Lung (tissue), 12 donors: Measurements from ENCODE around the gene SH2D7. TPM values are rescaled to one million over a fixed set of nuclear protein-coding genes. Genes with fewer than 3 reads are reported as not detected.

Experiments used
- ATAC-seq: fragments of 200-7000 bp; cut with Tn5 transposase; one replicate; pipeline ENCODE4 v1.9.1; 2020; ENCODE audit warnings: moderate number of reproducible peaks; ENCODE audit not compliant: insufficient read depth, low FRiP score
- DNase-seq, 3 donors: peaks; one replicate each; pipeline ENCODE4 v3.0.0-alpha.2; 2013 to 2017
- H3K27ac ChIP-seq, 2 donors: one replicate each; pipeline ENCODE4 v1.5.1; 2013; ENCODE audit warnings: mild to moderate bottlenecking in 2 of 2, moderate library complexity in 2 of 2, control low read depth in 1 of 2, inconsistent platforms in 1 of 2, low read depth in 1 of 2, low read length in 1 of 2
- H3K27me3 ChIP-seq, 3 donors: one replicate each; pipeline ENCODE4 v1.5.1; 2013; ENCODE audit warnings: low read length in 2 of 3; ENCODE audit not compliant: control insufficient read depth in 3 of 3, insufficient read depth in 3 of 3
- H3K36me3 ChIP-seq, 4 donors: one replicate each; pipeline ENCODE4 v1.5.1; 2013; ENCODE audit warnings: low read length in 4 of 4, mild to moderate bottlenecking in 1 of 4, moderate library complexity in 1 of 4; ENCODE audit not compliant: control insufficient read depth in 4 of 4, insufficient read depth in 4 of 4
- H3K4me1 ChIP-seq, 5 donors: one replicate each; pipeline ENCODE4 v1.5.1; 2013; ENCODE audit warnings: low read length in 5 of 5, mild to moderate bottlenecking in 2 of 5, moderate library complexity in 1 of 5; ENCODE audit not compliant: control insufficient read depth in 5 of 5, insufficient read depth in 5 of 5
- H3K4me3 ChIP-seq: one replicate; pipeline ENCODE4 v1.5.1; 2013; ENCODE audit warnings: mild to moderate bottlenecking, control low read depth, moderate library complexity
- H3K9ac ChIP-seq, 2 donors: one replicate each; pipeline ENCODE4 v1.5.1; 2013; ENCODE audit warnings: low read length in 2 of 2, control low read depth in 1 of 2; ENCODE audit not compliant: insufficient read depth in 1 of 2
- H3K9me3 ChIP-seq, 4 donors: one replicate each; pipeline ENCODE4 v1.5.1; 2013; ENCODE audit warnings: low read length in 3 of 4, mild to moderate bottlenecking in 1 of 4, moderate library complexity in 1 of 4; ENCODE audit not compliant: control insufficient read depth in 4 of 4, insufficient read depth in 3 of 4
- WGBS, 2 donors: extraction: QIAGEN DNeasy Blood & Tissue Kit; methylation state at CpG; one replicate each; pipeline ENCODE4 v1.1.7; 2013; 5-methylcytosine and 5-hydroxymethylcytosine counted together
- polyA plus RNA-seq, 2 donors: library from polyadenylated mRNA; stranded (reverse); fragments of 200-250 nt; gene quantifications; one replicate each; pipeline ENCODE4 v1.2.1, GENCODE V29; 2013
- total RNA-seq, 2 donors: library from RNA; depleted of rRNA in 1 of 2; stranded (reverse); fragments of >200 nt in 1 of 2; gene quantifications; one replicate each; pipeline ENCODE4 v1.2.1, GENCODE V29; 2014 to 2021
- TF ChIP-seq, protein P1 (sequence below): IDR thresholded peaks from 2 replicates; pipeline ENCODE4 v1.5.1; 2012; ENCODE audit warnings: mild to moderate bottlenecking; ENCODE audit errors: control extremely low read depth, extremely low read depth
- donor health status: control.
- donor health status: control.
- donor health status: Bipolar disorder and iron deficiency.
- donor health status: healthy.
- donor health status: DM: yes; HTN: yes; CAD: no.

Gene SH2D7
- total and polyA plus RNA-seq, 4 donors = 0.04 to 0.25 TPM; not detected in 2

DNA sequence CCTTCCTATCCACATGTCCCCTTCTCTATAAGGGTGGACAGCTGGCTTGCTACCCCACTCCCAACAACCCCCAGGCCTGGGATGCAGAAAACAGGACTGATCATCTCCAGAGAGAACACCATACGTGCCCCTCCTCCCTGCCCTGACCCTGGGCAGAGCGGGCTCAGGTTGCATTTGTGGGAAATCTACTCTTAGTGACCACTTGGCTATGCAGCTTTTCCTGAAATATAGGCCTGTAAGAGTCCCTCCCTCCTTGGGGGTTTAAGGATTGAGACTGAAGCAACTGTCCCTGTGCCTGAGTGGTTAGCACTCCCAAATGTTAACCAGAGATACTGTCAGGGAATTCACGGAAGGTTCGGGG is 11.7 kb downstream of the SH2D7 start:
- Histone ChIP-seq H3K4me1 (peaks cover 0 to 6% (median 4%) of the 10 kb centered on the region in 5 donors), H3K27me3 (no peaks in the 10 kb centered on the region), H3K9ac (no peak overlapping the region), H3K9me3 (no peaks in the 10 kb centered on the region), H3K27ac (no peak overlapping the region), H3K36me3 (peaks cover 0 to 5% (median 0%) of the 10 kb centered on the region in 4 donors), H3K4me3 (no peak overlapping the region)
- ATAC-seq = no peak
- no peak for DNase-seq
- WGBS, 2 donors = 81 to 84% methylated on average over 4 of the region's 4 CpGs
- TF ChIP-seq, protein P1, sequence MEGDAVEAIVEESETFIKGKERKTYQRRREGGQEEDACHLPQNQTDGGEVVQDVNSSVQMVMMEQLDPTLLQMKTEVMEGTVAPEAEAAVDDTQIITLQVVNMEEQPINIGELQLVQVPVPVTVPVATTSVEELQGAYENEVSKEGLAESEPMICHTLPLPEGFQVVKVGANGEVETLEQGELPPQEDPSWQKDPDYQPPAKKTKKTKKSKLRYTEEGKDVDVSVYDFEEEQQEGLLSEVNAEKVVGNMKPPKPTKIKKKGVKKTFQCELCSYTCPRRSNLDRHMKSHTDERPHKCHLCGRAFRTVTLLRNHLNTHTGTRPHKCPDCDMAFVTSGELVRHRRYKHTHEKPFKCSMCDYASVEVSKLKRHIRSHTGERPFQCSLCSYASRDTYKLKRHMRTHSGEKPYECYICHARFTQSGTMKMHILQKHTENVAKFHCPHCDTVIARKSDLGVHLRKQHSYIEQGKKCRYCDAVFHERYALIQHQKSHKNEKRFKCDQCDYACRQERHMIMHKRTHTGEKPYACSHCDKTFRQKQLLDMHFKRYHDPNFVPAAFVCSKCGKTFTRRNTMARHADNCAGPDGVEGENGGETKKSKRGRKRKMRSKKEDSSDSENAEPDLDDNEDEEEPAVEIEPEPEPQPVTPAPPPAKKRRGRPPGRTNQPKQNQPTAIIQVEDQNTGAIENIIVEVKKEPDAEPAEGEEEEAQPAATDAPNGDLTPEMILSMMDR = no peak

DNA sequence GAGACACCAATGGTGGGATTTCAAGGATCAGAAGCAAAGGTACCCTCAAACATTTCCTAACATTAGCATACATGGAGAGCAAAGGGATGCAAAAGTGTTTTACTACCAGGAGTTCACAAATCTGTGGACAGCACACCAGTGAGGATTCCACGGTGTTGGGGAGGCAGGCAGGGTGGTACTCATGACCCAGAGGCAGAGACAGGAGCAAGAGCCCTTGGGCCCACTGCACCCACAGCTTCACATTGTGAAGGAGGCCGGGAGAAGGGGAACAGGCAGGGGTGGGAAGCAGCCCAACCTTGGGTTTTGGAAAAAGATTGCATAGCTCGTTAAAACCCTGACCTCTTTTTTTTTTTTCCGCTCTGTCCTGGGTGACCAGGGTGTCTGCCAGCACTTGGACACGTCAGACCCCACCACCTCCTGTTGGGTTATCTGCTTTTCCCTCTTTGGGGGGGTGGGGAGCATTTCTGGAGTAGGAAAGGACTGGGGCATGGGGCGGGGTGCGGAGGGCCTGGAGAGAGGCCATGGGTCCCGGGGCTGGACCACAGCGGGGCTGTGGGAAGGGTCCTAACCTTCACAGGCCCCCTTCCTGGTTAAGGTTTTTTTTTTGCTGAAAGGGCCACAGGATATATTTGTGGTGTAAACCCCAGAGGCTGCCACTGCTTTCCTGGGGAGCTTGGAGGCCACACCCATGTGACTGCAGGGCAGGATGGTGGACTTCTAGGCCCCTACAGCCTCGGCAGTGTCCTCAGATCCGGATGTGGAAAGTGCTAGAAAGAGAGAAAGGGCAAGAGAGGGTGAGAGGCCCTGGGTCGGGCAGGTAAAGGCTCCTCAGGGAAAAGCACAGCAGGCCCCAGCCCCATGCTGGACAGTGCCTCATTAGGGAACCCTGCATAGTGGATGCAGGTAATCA is 12.5 kb downstream of the SH2D7 start:
- Histone ChIP-seq H3K27me3 (no peaks in the 10 kb centered on the region), H3K36me3 (peaks cover 0 to 5% (median 0%) of the 10 kb centered on the region in 4 donors), H3K4me3 (no peak overlapping the region), H3K9me3 (no peaks in the 10 kb centered on the region), H3K27ac (no peak overlapping the region), H3K9ac (no peak overlapping the region), H3K4me1 (peaks cover 0 to 6% (median 4%) of the 10 kb centered on the region in 5 donors)
- WGBS, 2 donors = 84 to 91% methylated on average over 12 of the region's 12 CpGs
- ATAC-seq (no peak), DNase-seq (no peak)
- TF ChIP-seq, protein P1 = no peak

DNA sequence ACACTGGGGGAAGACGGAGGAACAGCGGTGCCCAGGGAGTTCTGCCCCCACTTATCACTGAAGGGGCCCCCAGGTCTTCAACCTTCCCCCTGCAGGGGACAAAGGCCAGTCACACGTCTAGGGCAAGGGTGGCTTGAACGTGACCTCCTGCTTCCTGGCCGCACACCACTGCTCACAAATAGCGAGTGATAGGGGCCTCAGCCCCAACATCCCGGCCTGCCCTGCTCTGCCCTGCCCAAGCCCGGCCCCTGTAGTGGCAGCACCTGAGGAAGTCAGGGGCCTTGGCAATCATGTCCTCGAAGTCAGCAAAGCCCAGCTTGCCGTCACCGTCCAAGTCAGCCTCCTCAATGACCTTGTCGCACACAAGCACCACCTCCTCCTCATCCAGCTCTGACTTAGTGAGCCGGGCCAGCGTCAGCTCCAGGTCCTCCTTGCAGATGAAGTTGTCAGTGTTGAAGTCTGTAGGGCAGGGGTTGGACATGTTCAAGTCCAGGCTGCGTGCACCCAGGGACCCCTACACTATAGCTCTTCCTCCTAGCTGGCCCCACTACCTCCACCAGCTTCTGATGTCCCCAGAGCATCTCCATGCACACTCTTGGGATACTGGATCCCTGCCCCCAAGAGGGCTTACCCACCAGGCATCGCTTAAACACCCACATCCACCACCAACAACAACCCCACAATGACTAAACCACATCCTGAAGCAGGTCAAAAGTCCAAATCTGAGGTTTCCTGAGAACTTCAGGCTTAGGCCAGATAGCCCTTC is 13.3 kb downstream of the SH2D7 start:
- no peak overlapping the region for H3K9ac ChIP-seq
- TF ChIP-seq, protein P1 = no peak
- H3K4me1 ChIP-seq = peaks cover 0 to 6% (median 4%) of the 10 kb centered on the region in 5 donors
- H3K27me3 ChIP-seq = no peaks in the 10 kb centered on the region
- no peak overlapping the region for H3K4me3 ChIP-seq
- H3K36me3 ChIP-seq = peaks cover 0 to 5% (median 0%) of the 10 kb centered on the region in 4 donors
- DNase-seq (no peak), ATAC-seq (no peak)
- no peaks in the 10 kb centered on the region for H3K9me3 ChIP-seq
- 90% methylated on average over 16 of the region's 16 CpGs for WGBS, 2 donors
- no peak overlapping the region for H3K27ac ChIP-seq
